ENCODE results near the gene KCNAB1.
"Not testable (repeated sequence)": the region's sequence is repeated elsewhere in the genome, so short reads cannot be mapped to it uniquely, and the experiment has no call there.

Gene KCNAB1

DNA sequence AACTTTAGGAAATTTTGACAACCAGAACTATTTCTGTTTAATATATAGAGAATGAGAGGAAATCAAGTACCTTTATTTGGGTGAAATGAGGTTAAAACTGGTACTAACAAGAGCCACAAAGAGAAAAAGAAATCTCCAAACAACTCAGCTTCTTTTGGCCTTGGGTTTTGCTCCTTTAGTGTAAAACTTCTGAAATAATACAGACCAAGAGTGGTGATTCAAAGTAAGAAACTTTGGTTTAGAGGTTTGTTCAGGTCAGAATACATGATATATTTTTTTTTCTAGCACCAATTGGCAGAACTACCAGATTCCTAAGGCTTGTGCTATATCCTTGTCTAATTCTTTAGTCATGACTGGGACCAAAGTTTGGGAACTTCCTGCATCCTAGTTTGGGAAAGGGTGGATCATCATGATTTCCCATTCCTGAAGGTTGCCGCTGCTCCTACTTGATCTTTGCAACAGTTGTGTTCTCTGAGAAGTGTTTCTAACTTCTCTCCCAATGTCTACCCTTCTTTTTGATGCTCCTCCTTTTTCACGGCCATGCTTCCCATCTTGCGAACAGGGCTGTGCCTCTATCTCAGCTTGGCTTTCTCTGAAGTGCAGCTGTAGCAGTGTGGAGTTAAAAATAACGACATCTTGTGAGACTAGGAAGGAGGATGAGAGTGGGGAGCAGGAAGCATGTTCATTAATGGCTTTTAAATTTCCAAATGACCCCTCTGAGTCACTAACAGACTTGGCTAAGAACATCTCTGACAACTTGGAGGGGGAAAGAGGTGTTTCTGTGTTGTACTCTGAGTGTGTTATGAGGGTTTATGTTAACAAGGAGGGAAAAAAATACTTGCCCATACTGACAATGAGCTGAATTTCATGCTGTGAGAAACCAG is 87.7 kb downstream of the KCNAB1 start:
- 93% methylated on average over 4 of the region's 4 CpGs for WGBS
- Histone ChIP-seq H3K9me3 (ENCODE audit: insufficient read depth, low read depth, low read length) (no peaks in the 10 kb centered on the region), H3K36me3 (ENCODE audit: insufficient read depth, low read length) (no peaks in the 10 kb centered on the region), H3K4me1 (ENCODE audit: insufficient read depth, low read length) (no peaks in the 10 kb centered on the region), H3K27me3 (ENCODE audit: insufficient read depth, low read length) (no peaks in the 10 kb centered on the region), H3K9ac (ENCODE audit: low read depth, low read length) (no peak overlapping the region), H3K27ac (ENCODE audit: low read depth, low read length) (no peak overlapping the region), H3K4me3 (ENCODE audit: low read length) (no peak overlapping the region)

DNA sequence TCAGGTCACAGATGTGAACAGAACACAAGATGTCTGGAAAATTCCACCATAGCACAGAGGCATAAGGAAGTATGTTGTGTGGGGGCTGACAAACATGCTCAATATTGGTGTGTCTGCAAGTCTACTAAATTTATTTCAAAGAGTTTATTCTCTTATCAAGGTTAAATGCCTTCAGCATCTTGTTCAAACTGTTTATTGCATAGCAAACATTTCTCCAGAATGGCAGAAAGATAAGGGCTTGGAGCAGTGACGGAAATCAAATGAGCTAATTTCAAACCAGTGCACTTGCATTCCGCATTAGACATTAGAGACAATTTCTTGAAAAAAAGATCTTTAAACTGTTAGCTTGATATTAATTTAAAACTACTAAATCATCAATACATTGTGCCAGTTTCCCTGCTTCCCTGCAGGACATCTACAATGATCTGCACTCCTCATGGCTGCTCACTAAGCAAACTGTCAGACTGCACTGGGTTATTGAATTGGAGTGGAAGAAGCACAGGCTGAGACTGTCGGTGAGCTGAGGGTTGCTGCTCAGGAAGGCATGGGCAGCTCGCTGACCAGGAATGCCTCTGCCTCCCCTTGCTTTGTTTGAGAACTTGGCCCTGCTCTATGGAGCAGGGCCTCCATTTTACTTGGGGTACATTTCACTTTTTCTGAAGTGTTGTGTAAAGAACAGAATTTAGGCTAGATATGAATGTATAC is 89.4 kb downstream of the KCNAB1 start:
- WGBS, result 93% methylated on average over 4 of the region's 4 CpGs
- no peak overlapping the region for H3K4me3 ChIP-seq (ENCODE audit: low read length)

DNA sequence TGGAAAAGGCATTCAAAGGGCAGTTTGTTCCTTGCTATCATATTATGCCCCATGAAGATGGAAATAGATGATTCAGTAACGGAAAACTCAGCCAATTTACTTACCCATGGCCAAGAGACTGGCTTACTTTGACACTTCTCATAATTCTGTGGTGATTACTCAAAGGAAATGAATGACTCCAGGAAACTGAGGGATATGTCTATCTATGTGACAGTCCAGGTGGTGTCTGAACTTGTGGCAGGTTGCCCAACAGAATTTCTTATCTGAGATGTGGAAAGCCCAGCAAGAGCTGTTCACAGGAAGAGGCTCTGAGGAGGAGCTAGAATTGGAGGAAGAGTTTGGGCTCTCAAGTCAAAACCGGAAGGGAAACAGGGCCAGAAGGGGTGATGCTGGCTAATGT is 91.2 kb downstream of the KCNAB1 start:
- no peaks in the 10 kb centered on the region for H3K27me3 ChIP-seq (ENCODE audit: insufficient read depth, low read length)
- H3K27ac ChIP-seq (ENCODE audit: low read depth, low read length), result no peak overlapping the region
- 78% methylated on average over 2 of the region's 2 CpGs for WGBS
- no peak overlapping the region for H3K9ac ChIP-seq (ENCODE audit: low read depth, low read length)
- H3K9me3 ChIP-seq (ENCODE audit: insufficient read depth, low read depth, low read length), result no peaks in the 10 kb centered on the region
- H3K4me1 ChIP-seq (ENCODE audit: insufficient read depth, low read length), result no peaks in the 10 kb centered on the region
- H3K4me3 ChIP-seq (ENCODE audit: low read length), result no peak overlapping the region
- H3K36me3 ChIP-seq (ENCODE audit: insufficient read depth, low read length), result no peaks in the 10 kb centered on the region

More for the DNA sequence above, 89.4 kb downstream of the KCNAB1 start:
- Histone ChIP-seq H3K9ac (ENCODE audit: low read depth, low read length) (no peak overlapping the region), H3K9me3 (ENCODE audit: insufficient read depth, low read depth, low read length) (no peaks in the 10 kb centered on the region), H3K27ac (ENCODE audit: low read depth, low read length) (no peak overlapping the region), H3K36me3 (ENCODE audit: insufficient read depth, low read length) (no peaks in the 10 kb centered on the region), H3K4me1 (ENCODE audit: insufficient read depth, low read length) (no peaks in the 10 kb centered on the region), H3K27me3 (ENCODE audit: insufficient read depth, low read length) (no peaks in the 10 kb centered on the region)

DNA sequence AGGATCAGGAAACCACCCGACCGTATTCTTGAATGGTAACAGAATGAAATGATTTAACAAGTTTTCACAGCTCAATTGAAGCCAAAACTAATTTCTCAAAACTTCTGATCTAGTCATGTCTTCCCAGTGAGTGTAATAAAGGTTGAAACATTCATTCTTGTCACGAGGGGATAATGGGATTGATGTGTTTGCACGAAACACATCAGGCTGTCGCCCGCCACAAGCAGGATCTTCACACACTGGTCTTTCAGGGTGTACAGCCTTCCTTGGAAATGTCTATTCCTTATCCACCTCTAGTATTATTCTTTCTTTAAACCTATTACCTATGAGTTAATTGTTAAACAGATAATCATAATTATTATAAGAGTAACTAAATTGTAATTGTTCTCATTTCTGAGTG is 94.3 kb downstream of the KCNAB1 start:
- Histone ChIP-seq H3K4me3 (ENCODE audit: low read length) (no peak overlapping the region), H3K36me3 (ENCODE audit: insufficient read depth, low read length) (no peaks in the 10 kb centered on the region), H3K27ac (ENCODE audit: low read depth, low read length) (no peak overlapping the region), H3K27me3 (ENCODE audit: insufficient read depth, low read length) (no peaks in the 10 kb centered on the region), H3K4me1 (ENCODE audit: insufficient read depth, low read length) (no peaks in the 10 kb centered on the region), H3K9ac (ENCODE audit: low read depth, low read length) (no peak overlapping the region), H3K9me3 (ENCODE audit: insufficient read depth, low read depth, low read length) (no peaks in the 10 kb centered on the region)
- 94% methylated on average over 6 of the region's 6 CpGs for WGBS

DNA sequence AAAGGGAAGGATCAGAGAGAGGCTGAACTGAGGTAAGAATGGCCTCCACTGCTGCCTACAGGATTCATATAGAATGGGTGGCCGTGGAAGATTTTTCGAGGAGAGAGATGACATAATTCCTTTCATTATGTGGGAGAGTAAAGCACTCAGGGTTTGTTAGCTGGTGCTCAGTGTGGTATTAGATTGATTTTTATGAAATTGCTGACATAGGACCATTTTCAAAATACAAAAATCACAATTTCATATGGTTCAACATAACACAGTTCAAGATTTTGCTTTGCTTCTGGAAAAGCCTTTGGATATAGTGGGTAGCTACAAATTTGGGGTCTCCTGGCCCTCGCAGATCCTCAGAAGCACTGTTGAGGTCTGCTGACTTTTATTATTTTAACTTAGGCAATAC is 95.4 kb downstream of the KCNAB1 start:
- H3K27ac ChIP-seq (ENCODE audit: low read depth, low read length), result no peak overlapping the region
- no peaks in the 10 kb centered on the region for H3K9me3 ChIP-seq (ENCODE audit: insufficient read depth, low read depth, low read length)
- no peaks in the 10 kb centered on the region for H3K36me3 ChIP-seq (ENCODE audit: insufficient read depth, low read length)
- H3K4me3 ChIP-seq (ENCODE audit: low read length), result no peak overlapping the region
- H3K4me1 ChIP-seq (ENCODE audit: insufficient read depth, low read length), result no peaks in the 10 kb centered on the region
- WGBS, result 90% methylated on average over 3 of the region's 3 CpGs
- H3K9ac ChIP-seq (ENCODE audit: low read depth, low read length), result no peak overlapping the region
- H3K27me3 ChIP-seq (ENCODE audit: insufficient read depth, low read length), result no peaks in the 10 kb centered on the region

DNA sequence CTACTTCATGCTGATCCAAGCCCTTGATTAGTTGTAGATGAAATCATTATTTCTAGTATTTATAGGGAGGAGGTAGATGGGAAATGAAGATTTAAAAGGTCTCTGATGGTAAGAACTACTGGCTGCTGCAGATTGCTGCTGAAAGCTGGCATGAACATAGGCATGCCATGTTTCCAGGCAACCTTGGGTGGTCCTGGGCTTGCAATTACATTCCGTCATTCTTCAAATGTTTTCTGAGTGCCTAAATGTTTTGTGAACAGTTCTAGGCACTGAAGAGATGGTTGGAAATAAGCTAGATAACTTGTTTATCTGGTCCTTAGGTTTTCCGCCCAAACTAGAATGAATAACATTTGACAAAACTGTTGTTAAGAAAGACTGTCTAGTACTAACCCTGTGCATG is 95.8 kb downstream of the KCNAB1 start:
- WGBS, result 95% methylated on average over 2 of the region's 2 CpGs
- Histone ChIP-seq H3K27ac (ENCODE audit: low read depth, low read length) (no peak overlapping the region), H3K4me3 (ENCODE audit: low read length) (no peak overlapping the region), H3K9ac (ENCODE audit: low read depth, low read length) (no peak overlapping the region), H3K4me1 (ENCODE audit: insufficient read depth, low read length) (no peaks in the 10 kb centered on the region), H3K9me3 (ENCODE audit: insufficient read depth, low read depth, low read length) (no peaks in the 10 kb centered on the region), H3K27me3 (ENCODE audit: insufficient read depth, low read length) (no peaks in the 10 kb centered on the region), H3K36me3 (ENCODE audit: insufficient read depth, low read length) (no peaks in the 10 kb centered on the region)

DNA sequence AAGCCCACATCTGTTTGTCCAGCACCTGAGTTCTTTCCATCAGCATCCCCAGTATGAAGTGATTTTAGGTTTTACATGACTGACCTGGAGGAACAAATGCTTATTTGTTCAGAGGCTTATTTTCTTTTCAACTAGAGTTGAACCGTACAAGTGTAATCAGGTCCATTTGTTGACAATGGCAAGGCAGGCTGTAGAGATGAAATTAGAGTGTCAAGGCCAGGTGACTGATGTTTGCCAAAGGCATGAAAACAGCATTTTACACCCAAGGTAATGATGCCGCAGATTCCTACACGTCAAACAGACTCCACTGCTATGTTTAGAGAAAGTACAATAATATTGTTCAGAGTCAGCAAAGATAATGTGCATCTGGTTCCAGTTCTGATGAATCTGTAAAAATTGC is 96.5 kb downstream of the KCNAB1 start:
- no peaks in the 10 kb centered on the region for H3K4me1 ChIP-seq (ENCODE audit: insufficient read depth, low read length)
- H3K9me3 ChIP-seq (ENCODE audit: insufficient read depth, low read depth, low read length), result no peaks in the 10 kb centered on the region
- H3K27me3 ChIP-seq (ENCODE audit: insufficient read depth, low read length), result no peaks in the 10 kb centered on the region
- H3K36me3 ChIP-seq (ENCODE audit: insufficient read depth, low read length), result no peaks in the 10 kb centered on the region
- H3K27ac ChIP-seq (ENCODE audit: low read depth, low read length), result no peak overlapping the region
- no peak overlapping the region for H3K9ac ChIP-seq (ENCODE audit: low read depth, low read length)
- H3K4me3 ChIP-seq (ENCODE audit: low read length), result no peak overlapping the region
- 93% methylated on average over 3 of the region's 3 CpGs for WGBS

DNA sequence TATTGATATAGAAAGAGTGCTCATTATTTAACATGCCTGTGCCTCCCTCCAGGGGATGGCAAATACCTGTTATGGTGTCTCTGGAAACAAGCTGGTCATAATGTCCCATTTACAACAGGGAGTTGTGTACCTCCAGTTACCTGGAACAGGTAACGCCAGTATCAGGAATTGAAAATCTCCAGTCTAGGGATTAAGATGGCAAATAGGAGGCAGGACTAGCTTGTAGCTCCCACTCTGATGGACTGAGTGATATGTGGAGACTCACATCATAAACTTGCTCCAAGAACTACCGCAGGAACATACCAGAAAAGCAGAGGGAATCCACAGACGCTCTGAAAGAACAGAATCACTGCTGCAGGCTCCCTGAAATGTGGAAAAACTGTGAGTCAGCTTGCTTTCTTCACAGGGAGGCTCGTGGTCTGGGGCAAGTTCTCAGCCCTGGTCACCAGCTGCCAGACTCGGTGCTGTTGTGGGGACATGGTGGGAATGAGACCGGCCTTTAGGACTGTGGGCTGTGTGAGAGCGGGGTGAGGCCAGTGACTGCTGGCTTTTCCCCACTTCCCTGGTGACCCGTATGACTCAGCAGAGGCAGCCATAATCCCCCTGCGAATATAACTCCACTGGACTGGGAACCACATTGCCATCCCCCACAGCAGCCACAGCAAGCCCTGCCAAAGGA is 97.4 kb downstream of the KCNAB1 start:
- WGBS, result 91% methylated on average over 9 of the region's 9 CpGs
- Histone ChIP-seq H3K27ac (ENCODE audit: low read depth, low read length) (no peak overlapping the region), H3K9ac (ENCODE audit: low read depth, low read length) (no peak overlapping the region), H3K36me3 (ENCODE audit: insufficient read depth, low read length) (no peaks in the 10 kb centered on the region), H3K4me1 (ENCODE audit: insufficient read depth, low read length) (no peaks in the 10 kb centered on the region), H3K4me3 (ENCODE audit: low read length) (no peak overlapping the region), H3K9me3 (ENCODE audit: insufficient read depth, low read depth, low read length) (no peaks in the 10 kb centered on the region), H3K27me3 (ENCODE audit: insufficient read depth, low read length) (no peaks in the 10 kb centered on the region)

DNA sequence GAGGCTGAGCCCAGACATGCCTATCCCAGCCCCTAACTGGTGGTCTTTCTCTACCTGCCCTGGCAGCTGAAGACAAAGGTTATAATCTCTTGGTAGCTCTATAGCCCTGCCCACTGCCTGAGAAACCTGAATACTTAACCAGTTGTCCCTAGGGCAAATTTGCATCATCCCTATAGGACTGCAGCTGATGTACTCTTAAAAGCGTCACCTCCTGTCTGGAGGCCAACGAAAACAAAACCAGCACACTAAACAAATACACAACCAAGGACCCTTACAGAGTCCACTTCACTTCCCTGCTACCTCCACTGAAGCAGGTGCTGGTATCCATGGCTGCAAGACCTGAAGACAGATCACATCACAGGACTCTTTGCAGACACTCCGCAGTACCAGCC is 98.0 kb downstream of the KCNAB1 start:
- H3K9me3 ChIP-seq (ENCODE audit: insufficient read depth, low read depth, low read length), result no peaks in the 10 kb centered on the region
- H3K27me3 ChIP-seq (ENCODE audit: insufficient read depth, low read length), result no peaks in the 10 kb centered on the region
- no peaks in the 10 kb centered on the region for H3K4me1 ChIP-seq (ENCODE audit: insufficient read depth, low read length)
- no peak overlapping the region for H3K9ac ChIP-seq (ENCODE audit: low read depth, low read length)
- no peak overlapping the region for H3K27ac ChIP-seq (ENCODE audit: low read depth, low read length)
- WGBS, result 85% methylated on average over 3 of the region's 3 CpGs
- H3K36me3 ChIP-seq (ENCODE audit: insufficient read depth, low read length), result no peaks in the 10 kb centered on the region
- no peak overlapping the region for H3K4me3 ChIP-seq (ENCODE audit: low read length)

DNA sequence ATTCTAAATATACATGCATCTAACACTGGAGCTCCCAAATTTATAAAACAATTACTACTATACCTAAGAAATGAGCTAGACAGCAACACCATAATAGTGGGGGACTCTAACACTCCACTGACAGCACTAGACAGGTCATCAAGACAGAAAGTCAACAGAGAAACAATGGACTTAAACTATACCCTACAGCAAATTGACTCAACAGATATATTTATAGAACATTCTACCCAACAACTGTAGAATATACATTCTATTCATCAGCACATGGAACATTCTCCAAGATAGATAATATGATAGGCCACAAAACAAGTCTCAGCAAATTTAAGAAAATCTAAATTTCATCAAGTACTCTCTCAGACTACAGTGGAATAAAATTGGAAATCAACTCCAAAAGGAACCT is 102.0 kb downstream of the KCNAB1 start:
- not testable (repeated sequence) for H3K4me3 ChIP-seq (ENCODE audit: low read length); H3K27me3 ChIP-seq (ENCODE audit: insufficient read depth, low read length); H3K9me3 ChIP-seq (ENCODE audit: insufficient read depth, low read depth, low read length)

DNA sequence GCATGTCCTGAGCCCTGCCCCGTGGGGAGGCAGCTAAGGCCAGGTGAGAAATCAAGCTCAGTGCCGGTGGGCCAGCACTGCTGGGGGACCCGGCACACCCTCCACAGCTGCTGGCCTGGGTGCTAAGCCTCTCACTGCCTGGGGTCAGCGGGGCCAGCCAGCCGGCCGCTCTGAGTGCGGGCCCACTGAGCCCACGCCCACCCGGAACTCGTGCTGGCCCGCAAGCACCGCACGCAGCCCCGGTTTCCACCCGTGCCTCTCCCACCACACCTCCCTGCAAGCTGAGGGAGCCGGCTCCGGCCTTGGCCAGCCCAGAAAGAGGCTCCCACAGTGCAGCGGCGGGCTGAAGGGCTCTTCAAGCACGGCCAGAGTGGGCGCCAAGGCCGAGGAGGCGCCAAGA is 103.7 kb downstream of the KCNAB1 start:
- not testable (repeated sequence) for H3K4me1 ChIP-seq (ENCODE audit: insufficient read depth, low read length); H3K36me3 ChIP-seq (ENCODE audit: insufficient read depth, low read length); H3K9me3 ChIP-seq (ENCODE audit: insufficient read depth, low read depth, low read length); H3K27me3 ChIP-seq (ENCODE audit: insufficient read depth, low read length); H3K9ac ChIP-seq (ENCODE audit: low read depth, low read length); H3K27ac ChIP-seq (ENCODE audit: low read depth, low read length); H3K4me3 ChIP-seq (ENCODE audit: low read length)
- 89% methylated on average over 23 of the region's 23 CpGs for WGBS

More for the DNA sequence above, 102.0 kb downstream of the KCNAB1 start:
- not testable (repeated sequence) for H3K36me3 ChIP-seq (ENCODE audit: insufficient read depth, low read length); H3K27ac ChIP-seq (ENCODE audit: low read depth, low read length); H3K4me1 ChIP-seq (ENCODE audit: insufficient read depth, low read length); H3K9ac ChIP-seq (ENCODE audit: low read depth, low read length)
